Measurements from ENCODE around the gene GANC. TPM values are rescaled to one million over a fixed set of nuclear protein-coding genes. Genes with fewer than 3 reads are reported as not detected.

GANC gene
- polyA plus RNA-seq, 2 of the 4 experiments (the other 2 are of a cell fraction) = 8.0 to 9.4 TPM

DNA sequence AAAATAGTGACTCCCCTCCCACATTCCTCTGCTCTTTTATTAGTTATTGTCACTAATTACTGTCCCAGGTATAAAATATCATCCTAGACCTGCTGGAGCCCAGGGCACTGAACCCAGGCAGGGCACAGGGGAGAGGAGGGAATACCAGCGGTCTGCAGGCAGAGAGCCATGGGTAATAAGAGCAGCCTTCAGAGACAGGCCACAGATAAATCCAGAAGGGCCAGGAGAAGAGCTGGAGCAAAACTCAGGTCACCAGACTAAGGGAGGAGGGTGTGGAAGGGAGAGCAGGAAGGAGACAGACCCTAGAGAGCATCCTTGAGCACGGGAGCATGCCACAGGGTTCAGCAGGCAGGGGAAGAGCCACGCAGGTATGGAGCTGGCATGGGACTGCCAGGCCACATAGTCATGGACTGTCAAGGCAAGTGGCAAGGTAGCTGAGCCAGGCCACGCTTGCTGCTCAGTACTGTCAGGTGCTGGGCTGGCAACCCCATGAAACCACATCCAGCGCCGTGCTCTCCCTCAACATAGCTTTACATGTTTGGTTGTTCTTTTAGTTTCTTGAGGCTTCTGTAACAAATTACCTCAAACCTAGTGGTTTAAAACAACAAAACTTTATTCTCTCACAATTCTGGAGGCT lies 70.7 kb downstream of the GANC start (continued):
- TF ChIP-seq, protein P1, sequence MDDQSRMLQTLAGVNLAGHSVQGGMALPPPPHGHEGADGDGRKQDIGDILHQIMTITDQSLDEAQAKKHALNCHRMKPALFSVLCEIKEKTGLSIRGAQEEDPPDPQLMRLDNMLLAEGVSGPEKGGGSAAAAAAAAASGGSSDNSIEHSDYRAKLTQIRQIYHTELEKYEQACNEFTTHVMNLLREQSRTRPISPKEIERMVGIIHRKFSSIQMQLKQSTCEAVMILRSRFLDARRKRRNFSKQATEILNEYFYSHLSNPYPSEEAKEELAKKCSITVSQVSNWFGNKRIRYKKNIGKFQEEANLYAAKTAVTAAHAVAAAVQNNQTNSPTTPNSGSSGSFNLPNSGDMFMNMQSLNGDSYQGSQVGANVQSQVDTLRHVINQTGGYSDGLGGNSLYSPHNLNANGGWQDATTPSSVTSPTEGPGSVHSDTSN (IDR thresholded peaks at IDR 0.05) = no peak
- TF ChIP-seq, protein P2, sequence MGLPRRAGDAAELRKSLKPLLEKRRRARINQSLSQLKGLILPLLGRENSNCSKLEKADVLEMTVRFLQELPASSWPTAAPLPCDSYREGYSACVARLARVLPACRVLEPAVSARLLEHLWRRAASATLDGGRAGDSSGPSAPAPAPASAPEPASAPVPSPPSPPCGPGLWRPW (IDR thresholded peaks at IDR 0.05) = no peak

DNA sequence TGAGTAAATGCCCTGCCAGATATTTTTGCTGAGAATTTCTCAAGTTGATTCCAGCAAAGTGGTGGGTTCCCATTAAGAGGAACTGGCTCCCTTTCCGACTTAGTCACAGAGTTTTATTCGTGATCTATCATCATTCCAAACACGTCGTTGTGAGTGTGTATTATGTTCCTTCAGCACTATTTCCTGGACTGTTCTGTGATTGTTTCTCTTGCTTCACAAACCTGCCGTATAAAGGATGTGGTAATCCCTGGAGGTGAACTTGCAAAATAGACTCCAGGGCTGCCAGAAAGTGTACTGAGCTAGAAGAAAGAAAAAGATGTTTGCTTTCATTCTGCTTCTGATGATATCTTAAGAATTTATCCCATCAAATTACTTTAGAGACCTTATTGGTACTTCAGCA lies 71.8 kb downstream of the GANC start:
- Histone ChIP-seq H3K27ac (no peak overlapping the region), H3K4me3 (no peak overlapping the region), H3K4me2 (no peak overlapping the region), H3K9me3 (no peaks in the 10 kb centered on the region), H3K4me1 (no peaks in the 10 kb centered on the region)
- POLR2A ChIA-PET = no interaction called here
- no peak for DNase-seq (ENCODE audit: low read depth in 1 of 2, low spot score in 1 of 2)
- no peak for FAIRE-seq
- TF ChIP-seq HOXB13 (CRISPR knock-in tag; IDR thresholded peaks at IDR 0.05; ENCODE audit: low read depth) (no peak), ESRRA (IDR thresholded peaks at IDR 0.05; ENCODE audit: borderline replicate concordance, low read length) (no peak), RAD21 (conservative IDR thresholded peaks at IDR 0.05 in 1 of 2, IDR thresholded peaks at IDR 0.05 in 1 of 2) (no peak), CBX8 (IDR thresholded peaks at IDR 0.05) (no peak), MAZ (IDR thresholded peaks at IDR 0.05; ENCODE audit: borderline replicate concordance, low read depth, low read length) (no peak), POLR2AphosphoS2 (conservative IDR thresholded peaks at IDR 0.05; ENCODE audit: low read length) (no peak), TFCP2L1 (CRISPR knock-in tag; IDR thresholded peaks at IDR 0.05) (no peak), ZFP36 (IDR thresholded peaks at IDR 0.05; ENCODE audit: borderline replicate concordance, partially characterized antibody) (no peak), JUNB (IDR thresholded peaks at IDR 0.05) (no peak)
- TF ChIP-seq, protein P3, sequence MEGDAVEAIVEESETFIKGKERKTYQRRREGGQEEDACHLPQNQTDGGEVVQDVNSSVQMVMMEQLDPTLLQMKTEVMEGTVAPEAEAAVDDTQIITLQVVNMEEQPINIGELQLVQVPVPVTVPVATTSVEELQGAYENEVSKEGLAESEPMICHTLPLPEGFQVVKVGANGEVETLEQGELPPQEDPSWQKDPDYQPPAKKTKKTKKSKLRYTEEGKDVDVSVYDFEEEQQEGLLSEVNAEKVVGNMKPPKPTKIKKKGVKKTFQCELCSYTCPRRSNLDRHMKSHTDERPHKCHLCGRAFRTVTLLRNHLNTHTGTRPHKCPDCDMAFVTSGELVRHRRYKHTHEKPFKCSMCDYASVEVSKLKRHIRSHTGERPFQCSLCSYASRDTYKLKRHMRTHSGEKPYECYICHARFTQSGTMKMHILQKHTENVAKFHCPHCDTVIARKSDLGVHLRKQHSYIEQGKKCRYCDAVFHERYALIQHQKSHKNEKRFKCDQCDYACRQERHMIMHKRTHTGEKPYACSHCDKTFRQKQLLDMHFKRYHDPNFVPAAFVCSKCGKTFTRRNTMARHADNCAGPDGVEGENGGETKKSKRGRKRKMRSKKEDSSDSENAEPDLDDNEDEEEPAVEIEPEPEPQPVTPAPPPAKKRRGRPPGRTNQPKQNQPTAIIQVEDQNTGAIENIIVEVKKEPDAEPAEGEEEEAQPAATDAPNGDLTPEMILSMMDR (IDR thresholded peaks at IDR 0.05) = no peak
- TF ChIP-seq, protein P4, sequence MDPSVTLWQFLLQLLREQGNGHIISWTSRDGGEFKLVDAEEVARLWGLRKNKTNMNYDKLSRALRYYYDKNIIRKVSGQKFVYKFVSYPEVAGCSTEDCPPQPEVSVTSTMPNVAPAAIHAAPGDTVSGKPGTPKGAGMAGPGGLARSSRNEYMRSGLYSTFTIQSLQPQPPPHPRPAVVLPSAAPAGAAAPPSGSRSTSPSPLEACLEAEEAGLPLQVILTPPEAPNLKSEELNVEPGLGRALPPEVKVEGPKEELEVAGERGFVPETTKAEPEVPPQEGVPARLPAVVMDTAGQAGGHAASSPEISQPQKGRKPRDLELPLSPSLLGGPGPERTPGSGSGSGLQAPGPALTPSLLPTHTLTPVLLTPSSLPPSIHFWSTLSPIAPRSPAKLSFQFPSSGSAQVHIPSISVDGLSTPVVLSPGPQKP (IDR thresholded peaks at IDR 0.05; ENCODE audit: low read depth, low read length) = no peak
- TF ChIP-seq, protein P5, sequence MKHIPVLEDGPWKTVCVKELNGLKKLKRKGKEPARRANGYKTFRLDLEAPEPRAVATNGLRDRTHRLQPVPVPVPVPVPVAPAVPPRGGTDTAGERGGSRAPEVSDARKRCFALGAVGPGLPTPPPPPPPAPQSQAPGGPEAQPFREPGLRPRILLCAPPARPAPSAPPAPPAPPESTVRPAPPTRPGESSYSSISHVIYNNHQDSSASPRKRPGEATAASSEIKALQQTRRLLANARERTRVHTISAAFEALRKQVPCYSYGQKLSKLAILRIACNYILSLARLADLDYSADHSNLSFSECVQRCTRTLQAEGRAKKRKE (CRISPR knock-in tag; IDR thresholded peaks at IDR 0.05; ENCODE audit: low read depth) = no peak
- TF ChIP-seq, protein P2 (IDR thresholded peaks at IDR 0.05) = no peak
- TF ChIP-seq, protein P6, sequence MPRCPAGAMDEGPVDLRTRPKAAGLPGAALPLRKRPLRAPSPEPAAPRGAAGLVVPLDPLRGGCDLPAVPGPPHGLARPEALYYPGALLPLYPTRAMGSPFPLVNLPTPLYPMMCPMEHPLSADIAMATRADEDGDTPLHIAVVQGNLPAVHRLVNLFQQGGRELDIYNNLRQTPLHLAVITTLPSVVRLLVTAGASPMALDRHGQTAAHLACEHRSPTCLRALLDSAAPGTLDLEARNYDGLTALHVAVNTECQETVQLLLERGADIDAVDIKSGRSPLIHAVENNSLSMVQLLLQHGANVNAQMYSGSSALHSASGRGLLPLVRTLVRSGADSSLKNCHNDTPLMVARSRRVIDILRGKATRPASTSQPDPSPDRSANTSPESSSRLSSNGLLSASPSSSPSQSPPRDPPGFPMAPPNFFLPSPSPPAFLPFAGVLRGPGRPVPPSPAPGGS (IDR thresholded peaks at IDR 0.05) = no peak
- TF ChIP-seq, protein P7, sequence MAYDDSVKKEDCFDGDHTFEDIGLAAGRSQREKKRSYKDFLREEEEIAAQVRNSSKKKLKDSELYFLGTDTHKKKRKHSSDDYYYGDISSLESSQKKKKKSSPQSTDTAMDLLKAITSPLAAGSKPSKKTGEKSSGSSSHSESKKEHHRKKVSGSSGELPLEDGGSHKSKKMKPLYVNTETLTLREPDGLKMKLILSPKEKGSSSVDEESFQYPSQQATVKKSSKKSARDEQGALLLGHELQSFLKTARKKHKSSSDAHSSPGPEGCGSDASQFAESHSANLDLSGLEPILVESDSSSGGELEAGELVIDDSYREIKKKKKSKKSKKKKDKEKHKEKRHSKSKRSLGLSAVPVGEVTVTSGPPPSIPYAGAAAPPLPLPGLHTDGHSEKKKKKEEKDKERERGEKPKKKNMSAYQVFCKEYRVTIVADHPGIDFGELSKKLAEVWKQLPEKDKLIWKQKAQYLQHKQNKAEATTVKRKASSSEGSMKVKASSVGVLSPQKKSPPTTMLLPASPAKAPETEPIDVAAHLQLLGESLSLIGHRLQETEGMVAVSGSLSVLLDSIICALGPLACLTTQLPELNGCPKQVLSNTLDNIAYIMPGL (CRISPR knock-in tag; IDR thresholded peaks at IDR 0.05; ENCODE audit: borderline replicate concordance) = no peak
- no peak for ATAC-seq
- 69% methylated on average over 5 of the region's 5 CpGs for WGBS (ENCODE audit: missing lambda C conversion rate)
- CTCF ChIA-PET = no interaction called here

Data from A549 (cell line).